CD4-positive, alpha-beta T cell treated with Interleukin-1 beta for 1 hour (primary cell): ENCODE data around the gene TIE1.

ENCODE experiments used
- DNase-seq, 2 donors: peaks; one replicate each; pipeline ENCODE4 v3.0.0-alpha.2; 2020 to 2022

Gene TIE1

GRCh38 chr1:43313771-43314170 is 13.0 kb downstream of the TIE1 start:
- DNase-seq: no peak

- DNase-seq: no peak
Observed at GRCh38 chr1:43314233-43314632, 13.5 kb downstream of the TIE1 start.

- no peak for DNase-seq
Observed at GRCh38 chr1:43315481-43315880, 14.7 kb downstream of the TIE1 start.

- DNase-seq: no peak
Observed at GRCh38 chr1:43315963-43316737, 15.4 kb downstream of the TIE1 start.

- DNase-seq: no peak
Observed at GRCh38 chr1:43316738-43317520, 16.1 kb downstream of the TIE1 start.

GRCh38 chr1:43317817-43318471 is 17.2 kb downstream of the TIE1 start:
- DNase-seq: no peak

GRCh38 chr1:43318831-43319230 is 18.0 kb downstream of the TIE1 start:
- no peak for DNase-seq

- DNase-seq: no peak
Observed at GRCh38 chr1:43319288-43319687, 18.5 kb downstream of the TIE1 start.

GRCh38 chr1:43319766-43320165 is 19.0 kb downstream of the TIE1 start:
- no peak for DNase-seq

GRCh38 chr1:43321331-43321891 is 20.6 kb downstream of the TIE1 start:
- no peak for DNase-seq

GRCh38 chr1:43322506-43322905 is 21.7 kb downstream of the TIE1 start:
- DNase-seq: no peak

GRCh38 chr1:43324810-43325209 is 24.0 kb downstream of the TIE1 start:
- DNase-seq: no peak

GRCh38 chr1:43325381-43325780 is 24.6 kb downstream of the TIE1 start:
- DNase-seq: no peak

- DNase-seq: no peak
Observed at GRCh38 chr1:43327549-43328292, 26.9 kb downstream of the TIE1 start.

GRCh38 chr1:43329995-43330751 is 29.4 kb downstream of the TIE1 start:
- DNase-seq: peak in 1 of 2 donors; percentile 38

- no peak for DNase-seq
Observed at GRCh38 chr1:43331688-43332087, 30.9 kb downstream of the TIE1 start.

- DNase-seq: no peak
Observed at GRCh38 chr1:43334453-43335205, 33.8 kb downstream of the TIE1 start.

- DNase-seq: no peak
Observed at GRCh38 chr1:43337588-43337987, 36.8 kb downstream of the TIE1 start, which contains the start of gene MPL. Gene MPL, plus strand, starts transcription at chr1:43337818. Its CDS starts 31 bp downstream, at chr1:43337849.

- no peak for DNase-seq
Observed at GRCh38 chr1:43338001-43338400, 37.2 kb downstream of the TIE1 start.

GRCh38 chr1:43339584-43340232 is 38.9 kb downstream of the TIE1 start:
- DNase-seq: no peak
